GM21576 (cell line): ENCODE data around the gene SCN11A.
A peak's percentile ranks its signal among the peaks of the same experiment; 100 is the strongest.
"Not testable (repeated sequence)": the region's sequence is repeated elsewhere in the genome, so short reads cannot be mapped to it uniquely, and the experiment has no call there.

ENCODE experiments used
- ATAC-seq: cut with Tn5 transposase; IDR thresholded peaks from one replicate; pipeline ENCODE4 v1.9.1; 2021; ENCODE audit warnings: mild to moderate bottlenecking, moderate library complexity; ENCODE audit not compliant: unreplicated experiment

Gene SCN11A

DNA sequence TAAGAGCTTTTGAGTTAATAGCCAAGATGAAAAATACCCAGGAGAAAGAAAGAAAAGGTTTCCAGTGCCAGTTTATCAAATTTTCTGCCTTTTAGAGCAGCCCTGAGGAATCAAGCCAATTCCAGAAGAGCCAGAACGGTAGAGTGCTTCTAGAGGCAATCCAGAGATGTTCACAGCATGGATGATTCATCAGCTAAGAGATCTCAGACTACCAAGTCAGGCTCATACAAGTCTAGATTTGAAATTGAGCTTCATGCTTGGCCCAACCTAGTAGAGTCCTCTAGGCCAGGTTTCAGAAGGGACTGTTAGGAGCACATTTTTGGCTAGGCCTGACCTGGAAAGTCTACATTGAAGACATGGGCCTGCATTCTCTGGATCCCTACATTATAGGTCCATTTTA, 15.5 kb upstream of the SCN11A start:
- ATAC-seq, result no peak

DNA sequence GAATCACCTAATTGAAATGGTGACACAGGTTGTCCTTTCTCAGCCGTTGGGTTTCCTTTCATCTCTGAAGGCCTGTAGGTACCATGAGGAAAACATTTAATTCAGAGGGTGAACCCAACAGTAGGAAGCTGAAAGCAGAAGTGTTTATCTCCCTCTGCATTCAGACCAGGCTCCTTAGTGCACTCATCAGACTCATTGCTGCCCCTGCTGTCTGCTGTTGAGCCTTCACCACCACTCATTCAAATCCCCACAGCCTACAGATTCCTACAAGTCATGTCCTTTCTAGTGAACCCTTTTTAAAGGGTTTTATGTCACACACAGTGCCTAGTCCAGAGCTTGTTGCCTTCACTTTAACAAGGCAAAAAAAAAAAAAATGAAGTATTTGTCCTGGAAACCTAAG, 13.5 kb upstream of the SCN11A start:
- peak; percentile 99 for ATAC-seq

DNA sequence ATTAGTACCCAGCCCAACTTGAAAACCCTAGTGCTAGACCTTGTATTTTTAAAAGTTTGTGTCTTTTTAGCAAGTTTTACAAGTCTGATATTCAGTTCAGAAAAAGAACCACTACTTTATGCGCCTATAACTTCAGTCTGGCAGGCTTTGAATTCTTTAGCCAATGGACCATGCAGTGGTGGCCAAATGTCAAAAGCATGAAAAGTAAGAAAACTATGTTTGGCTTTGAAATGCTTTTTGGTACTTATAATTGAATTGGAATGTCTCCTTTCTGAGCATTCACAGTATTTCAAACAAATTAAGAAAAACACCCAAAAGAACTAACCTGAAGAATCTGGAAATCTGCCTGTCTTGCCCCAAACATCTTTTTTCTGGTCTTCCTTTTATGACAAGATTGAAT, 12.9 kb upstream of the SCN11A start:
- no peak for ATAC-seq

DNA sequence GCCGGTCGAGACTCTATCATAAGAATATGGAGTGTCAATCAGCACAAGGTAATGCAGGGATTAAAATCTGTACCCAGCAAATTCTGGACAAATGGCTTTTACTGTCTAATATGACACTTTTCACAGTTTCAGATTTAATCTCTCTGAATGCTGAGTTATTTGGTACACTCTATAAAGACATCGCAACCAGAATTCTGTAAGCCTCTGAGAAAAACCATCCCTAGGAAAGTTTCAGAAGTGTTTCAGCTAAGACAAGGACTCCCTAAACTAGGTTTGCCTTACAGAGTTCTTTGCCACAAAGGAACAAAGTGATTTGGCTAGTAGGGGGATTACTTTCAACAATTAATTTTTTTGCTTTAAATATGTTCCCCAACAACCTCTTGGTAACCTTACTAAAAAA, 11.4 kb upstream of the SCN11A start:
- ATAC-seq, result no peak

DNA sequence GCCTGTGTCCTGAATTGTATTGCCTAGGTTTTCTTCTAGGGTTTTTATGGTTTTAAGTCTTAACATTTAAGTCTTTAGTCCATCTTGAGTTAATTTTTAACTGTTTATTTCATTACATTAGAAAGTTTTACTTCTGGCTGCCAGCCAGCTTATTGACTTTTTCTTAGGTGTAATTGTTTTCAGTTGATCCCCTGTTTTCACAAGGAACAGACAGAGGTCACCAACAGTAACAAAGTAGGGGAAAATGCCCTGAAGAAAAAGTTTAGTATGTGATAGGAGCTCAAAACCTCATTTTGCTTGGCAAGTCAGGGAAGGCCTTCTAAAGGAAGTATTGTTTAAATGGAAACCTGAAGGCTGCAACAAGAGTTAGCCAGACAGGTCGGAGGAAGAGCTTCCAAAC, 10.4 kb upstream of the SCN11A start:
- ATAC-seq, result no peak

DNA sequence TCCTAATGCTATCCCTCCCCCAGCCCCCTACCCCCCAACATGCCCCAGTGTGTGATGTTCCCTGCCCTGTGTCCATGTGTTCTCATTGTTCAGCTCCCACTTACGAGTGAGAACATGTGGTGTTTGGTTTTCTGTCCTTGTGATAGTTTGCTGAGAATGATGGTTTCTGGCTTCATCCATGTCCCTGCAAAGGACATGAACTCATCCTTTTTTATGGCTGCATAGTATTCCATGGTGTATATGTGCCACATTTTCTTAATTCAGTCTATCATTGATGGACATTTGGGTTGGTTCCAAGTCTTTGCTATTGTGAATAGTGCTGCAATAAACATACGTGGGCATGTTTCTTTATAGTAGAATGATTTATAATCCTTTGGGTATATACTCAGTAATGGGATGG, 9.5 kb upstream of the SCN11A start:
- ATAC-seq, result not testable (repeated sequence)

DNA sequence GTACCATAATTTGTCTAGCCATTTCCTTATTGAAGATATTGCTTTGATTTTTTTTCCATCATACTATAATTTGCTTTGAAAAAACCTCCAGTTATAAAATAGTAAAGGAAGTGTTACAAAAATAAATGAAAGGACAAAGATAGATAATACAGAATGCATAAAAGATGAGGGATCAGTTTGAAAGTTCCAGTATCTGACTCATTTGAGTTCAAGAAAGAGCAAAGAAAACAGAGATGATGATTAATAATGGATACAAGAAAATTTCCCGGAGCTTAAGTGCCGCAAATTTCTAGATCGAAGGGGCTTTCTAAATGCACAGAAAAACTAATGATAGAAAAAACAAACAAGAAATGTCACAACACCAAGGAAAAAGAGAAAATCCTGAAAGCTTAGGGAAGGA, 4.4 kb upstream of the SCN11A start:
- ATAC-seq, result no peak

DNA sequence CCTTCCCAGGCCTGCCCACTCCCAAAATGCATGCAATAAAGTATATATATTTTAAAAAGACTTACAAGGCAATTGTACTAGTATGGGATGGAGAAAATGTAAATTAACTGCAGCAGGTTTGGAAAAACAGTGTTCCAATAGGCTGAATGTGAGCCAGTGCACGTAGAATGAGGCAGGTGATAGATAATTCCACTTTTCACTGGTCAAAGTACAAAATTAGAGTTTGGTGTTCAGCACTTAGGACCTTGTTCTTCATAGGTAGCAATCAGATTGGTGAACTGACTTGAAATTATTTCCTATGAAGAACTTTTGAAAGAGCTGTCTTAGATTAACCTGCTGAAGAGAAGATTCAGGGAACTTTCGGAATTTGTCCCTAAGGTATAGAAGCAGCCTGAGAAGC, 2.0 kb upstream of the SCN11A start:
- ATAC-seq, result no peak

DNA sequence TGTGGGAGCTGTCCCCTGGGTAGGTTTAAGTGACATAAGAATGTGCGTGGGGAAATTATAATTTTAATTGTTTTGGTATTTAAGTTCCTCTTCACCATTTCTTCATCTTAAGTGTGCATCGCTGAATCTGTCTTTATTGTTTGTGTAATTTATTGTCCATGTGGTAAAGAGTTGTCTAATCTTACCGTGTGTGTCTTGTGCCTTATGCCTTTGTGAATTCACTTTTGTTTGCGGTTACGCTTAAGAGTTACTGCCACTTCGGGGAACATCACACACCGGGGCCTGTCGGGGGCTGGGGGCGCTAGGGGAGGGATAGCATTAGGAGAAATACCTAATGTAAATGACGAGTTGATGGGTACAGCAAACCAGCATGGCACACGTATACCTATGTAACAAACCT, 839 bp upstream of the SCN11A start:
- ATAC-seq, result no peak

DNA sequence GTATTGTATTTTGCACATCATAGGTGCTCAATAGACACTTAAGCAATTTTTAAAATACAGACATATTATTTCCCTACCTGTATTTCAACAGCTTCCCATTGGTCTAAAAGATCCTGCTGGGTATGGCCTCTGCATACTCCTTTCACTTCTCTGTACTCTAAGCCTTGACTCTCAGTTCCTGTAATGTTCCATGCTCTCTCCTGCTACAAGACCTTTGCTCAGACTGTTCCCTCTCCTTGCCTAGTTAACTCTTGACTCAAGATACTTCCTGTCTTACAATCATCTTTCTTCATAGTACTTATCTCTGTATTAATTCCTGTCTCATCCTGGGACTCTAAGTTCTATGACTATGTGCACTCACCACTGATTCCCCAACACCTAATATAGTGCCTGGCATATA, 1.7 kb downstream of the SCN11A start:
- ATAC-seq, result no peak

DNA sequence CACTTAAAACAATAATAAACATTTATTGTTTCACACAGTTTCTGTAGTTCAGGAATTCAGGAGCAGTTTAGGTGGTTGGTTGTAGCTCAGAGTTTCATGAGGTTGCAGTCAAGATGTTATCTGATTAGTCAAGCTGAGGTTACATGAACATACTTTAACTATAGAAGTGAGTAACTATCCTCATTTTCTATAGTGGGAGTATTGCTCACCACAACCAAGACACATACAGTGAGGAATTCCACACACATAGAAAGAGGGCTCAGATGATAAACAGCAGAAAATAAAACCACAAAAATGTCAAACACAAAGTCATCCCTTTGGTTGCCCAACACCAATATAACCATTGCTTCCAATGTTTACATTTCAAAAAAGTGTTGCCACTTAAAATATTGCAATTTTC, 13.6 kb downstream of the SCN11A start:
- no peak for ATAC-seq

DNA sequence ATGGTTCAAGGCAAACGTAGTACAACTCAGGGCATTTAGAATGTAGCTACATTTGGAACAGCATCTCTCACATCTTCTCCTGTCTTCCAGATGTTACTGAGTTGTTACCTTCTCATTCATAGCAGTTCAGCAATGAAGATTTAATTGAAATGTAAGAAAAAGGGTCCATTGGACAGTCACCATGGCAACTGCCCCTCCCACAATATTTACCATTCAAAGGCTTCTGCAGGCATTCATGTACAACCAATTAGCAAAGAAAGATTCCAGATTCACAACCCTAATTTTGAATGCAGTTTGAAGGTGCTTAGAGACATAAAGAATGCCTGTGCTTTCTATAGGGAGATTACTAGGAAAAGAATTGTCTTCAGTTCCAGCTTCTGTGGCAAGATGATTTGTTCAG, 22.2 kb downstream of the SCN11A start:
- ATAC-seq, result no peak

DNA sequence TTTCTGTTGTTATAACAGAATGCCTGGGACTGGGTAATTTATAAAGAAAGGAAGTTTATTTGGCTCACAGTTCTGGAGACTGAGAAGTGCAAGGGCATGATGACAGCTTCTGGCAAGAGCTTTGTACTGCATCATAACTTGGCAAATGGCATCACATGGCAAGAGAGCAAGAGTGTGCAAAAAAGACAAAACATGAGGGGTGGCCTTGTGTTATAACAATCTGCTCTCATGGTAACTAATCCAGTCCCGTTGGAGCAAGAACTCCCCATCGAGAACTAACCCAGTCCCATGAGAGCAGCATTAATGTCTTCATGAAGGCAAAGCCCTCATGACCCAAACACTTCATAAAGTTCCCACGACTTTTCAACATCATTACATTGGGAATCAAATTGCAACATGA, 23.2 kb downstream of the SCN11A start:
- ATAC-seq, result no peak

DNA sequence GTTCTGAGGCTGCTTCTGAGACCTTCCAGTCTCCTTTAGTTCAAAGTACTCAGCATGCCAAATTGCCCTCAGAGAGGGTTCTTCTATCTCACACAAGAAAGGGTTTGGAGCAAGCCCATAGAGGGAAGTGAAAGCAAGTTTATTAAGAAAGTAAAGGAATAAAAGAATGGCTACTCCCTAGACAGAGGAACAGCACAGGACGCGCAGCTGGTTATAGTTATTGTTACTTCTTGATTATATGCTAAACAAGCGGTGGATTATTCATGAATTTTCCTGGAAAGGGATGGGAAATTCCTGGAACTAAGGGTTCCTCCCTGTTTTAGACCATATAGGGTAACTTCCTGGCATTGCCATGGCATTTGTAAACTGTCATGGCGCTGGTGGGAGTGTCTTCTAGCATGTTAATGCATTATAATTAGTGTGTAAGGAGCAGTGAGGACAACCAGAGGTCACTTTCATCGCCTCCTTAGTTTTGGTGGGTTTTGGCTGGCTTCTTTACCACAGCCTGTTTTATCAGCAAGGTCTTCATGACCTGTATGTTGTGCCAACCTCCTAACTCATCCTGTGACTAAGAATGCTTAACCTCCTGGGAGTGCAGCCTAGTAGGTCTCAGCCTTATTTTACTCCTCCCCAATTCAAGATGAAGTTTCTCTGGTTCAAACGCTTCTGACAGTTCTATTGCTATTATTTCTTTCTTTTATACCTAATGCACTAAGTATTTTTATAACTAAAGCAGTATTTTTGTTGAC, 26.3 kb downstream of the SCN11A start:
- ATAC-seq, result no peak

DNA sequence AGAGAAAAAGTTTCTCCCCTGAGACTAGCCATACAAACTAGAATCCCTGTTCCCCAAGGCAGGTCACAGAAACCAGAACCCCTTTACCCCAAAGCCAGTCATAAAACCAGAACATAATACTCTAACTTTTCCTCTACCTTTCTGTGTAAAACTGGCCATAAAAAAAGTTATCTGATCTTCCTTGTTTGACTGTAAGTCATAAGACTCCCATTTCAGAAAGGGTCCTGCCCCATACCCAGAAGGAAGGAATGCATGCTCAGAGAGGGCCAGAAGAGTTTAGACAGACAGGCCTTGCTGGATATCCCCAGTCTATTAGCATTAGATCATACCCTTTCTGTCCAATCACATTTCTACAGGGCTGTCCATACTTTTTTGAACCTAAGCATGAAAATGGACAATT, 27.2 kb downstream of the SCN11A start:
- no peak for ATAC-seq

DNA sequence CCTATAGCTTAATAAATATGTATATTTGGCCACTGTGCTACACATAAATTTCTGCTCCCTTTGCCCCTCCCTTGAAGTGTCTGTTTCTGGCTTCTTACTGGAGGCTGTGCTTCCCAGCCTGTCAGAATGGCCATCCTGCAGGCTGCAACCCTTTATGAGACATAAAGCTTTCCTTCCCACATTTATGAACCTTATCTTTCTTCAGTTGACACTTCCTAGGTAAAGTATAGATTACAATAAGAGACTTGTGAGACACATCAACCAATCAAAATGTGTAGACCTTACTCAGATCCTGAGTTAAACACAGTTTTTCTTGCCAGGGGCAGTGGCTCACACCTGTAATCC, 29.5 kb downstream of the SCN11A start:
- ATAC-seq, result no peak

DNA sequence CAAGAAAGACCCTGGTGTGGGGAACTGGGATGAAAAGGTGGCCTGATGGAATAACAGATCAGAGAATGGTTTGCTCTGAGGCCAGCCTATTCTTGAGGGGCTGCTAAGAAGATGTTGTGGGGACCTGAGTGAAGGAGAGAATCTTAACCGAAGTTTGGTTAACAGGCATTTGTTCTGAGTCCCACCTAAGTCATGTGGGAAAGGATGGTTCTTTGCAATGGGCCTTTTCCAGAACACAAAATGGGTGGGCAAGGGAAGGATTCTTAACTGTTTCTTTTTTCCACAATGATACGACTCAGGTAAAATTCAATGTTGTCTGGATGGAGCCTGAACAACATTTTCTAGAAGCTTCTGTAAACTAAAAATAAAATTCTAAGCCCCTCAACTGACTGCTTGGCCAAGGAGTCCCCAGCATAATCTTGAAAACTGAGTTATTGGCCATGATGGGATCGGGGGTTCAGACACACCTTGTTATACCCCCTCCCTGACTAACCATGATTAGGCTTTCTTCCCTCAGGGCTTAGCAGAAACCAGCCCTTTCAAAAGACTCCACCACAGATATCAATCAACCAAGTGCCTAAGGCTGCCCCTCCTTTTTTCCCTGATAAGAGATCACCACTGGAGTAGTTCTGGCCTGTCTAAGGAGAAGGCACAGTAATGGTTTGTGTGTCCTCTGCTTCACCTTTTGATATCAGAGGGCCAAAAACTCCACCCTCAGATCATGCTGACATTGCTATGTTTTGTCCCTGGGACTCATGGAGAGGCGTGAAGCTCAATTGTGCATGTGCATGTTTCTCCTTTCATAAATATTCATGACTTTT, 30.1 kb downstream of the SCN11A start:
- ATAC-seq, result no peak

DNA sequence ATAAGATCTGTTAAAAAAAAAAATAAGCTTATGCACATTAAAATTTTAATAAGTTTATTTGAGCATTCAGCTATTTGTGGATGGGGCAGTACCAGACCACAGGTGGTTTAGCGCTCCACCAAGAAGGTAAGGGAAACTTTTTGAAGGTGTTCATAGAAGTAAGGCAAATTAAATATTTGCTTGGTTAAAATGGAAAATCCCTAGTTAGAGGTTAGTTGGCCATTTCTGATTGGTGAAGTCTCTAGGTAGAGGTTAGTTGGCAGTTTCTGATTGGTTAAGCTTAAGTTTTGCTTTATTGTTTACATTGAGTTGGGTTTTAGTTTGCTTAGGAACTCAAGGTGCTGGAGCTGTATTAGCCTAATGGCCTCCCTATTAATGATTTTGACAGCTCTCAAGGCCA, 30.7 kb downstream of the SCN11A start:
- no peak for ATAC-seq

DNA sequence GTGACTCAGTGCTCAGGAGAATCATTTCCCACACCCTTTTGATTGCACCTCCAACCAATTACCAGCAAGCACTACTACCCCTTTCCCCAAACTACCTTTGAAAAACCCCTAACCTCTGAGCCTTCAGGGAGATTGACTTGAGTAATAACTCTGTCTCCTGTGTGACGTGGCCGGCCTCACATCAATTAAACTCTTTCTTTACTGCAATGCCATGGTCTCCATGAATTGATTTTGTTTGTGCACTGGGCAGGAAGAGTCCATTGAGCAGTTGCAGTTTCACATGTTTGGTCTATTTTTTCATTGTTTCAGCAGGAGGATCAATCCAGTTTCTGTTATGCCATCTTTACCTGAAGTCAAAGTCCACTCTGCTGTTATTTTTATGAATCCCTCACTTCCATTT, 32.4 kb downstream of the SCN11A start:
- no peak for ATAC-seq

DNA sequence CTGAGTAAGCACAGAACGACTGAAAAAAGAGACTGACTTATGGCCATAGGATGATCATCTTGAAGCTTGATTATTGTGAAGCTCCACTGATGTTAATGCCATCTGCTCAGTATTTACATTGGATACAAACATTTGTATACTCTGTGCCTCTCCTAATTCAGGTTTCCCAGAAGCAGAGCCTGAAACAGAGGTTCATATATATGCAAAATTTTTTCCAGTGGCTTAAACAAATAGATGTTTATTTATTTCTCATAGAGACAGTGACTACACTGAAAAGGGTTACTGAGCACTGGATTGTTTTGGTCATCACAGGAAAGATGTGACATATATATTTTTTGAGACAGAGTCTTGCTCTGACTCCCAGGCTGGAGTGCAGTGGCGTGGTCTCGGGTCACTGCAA, 36.3 kb downstream of the SCN11A start:
- ATAC-seq, result no peak

DNA sequence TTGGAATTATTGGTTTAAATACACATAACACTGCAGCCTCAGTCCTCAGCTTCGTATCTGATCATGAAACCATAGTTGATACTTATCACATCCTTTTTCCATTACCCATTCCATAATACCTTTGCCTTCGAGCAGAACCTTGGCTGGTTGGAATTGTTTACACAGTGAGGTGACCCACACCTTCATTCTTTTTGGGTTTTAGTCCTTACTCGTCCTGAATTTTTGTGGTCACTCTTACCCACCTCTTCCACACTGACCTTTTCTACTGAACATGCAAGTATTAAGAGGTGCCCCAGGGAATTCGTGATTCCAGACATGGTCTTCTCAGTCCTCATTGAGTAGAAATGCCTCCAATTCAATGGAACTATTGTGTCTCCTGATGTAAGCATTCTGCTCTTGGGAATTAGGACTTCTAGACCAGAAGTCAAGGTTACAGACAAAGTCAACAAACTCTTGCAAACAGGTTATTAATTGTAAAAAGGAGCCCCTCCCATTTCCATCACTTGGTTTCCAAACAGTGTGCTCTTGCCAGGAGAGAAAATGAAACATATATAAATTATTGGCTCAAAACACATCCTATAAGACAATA, 37.7 kb downstream of the SCN11A start:
- no peak for ATAC-seq

DNA sequence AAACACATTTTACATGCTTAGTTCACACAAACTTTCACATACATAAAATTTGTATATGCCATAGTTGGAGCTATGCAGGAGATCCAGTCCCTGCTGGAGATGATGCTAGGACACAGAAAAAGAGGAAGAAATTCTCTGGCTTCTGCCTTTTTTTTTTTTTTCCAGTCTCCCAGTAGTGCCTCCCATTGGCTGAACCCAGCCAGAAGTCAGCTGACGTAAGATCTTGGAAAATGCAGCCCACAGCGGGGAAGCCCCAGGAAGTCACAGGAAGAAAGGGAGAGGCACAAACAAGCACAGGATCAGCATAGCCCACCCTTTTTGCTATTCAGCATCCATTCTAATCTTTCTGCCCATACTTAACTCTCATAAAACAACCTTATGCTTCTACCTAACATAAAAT, 38.5 kb downstream of the SCN11A start:
- no peak for ATAC-seq
